Measurements from ENCODE around the gene WNT10A.
"Not testable (repeated sequence)": the region's sequence is repeated elsewhere in the genome, so short reads cannot be mapped to it uniquely, and the experiment has no call there.

The WNT10A gene

GRCh38 chr2:218893349-218894150, 12.9 kb downstream of the WNT10A start:
- DNase-seq (ENCODE audit: low read depth): no peak

GRCh38 chr2:218894151-218894879, 13.7 kb downstream of the WNT10A start:
- DNase-seq (ENCODE audit: low read depth): no peak

GRCh38 chr2:218894880-218895157, 14.2 kb downstream of the WNT10A start:
- no peak for DNase-seq (ENCODE audit: low read depth)

- DNase-seq (ENCODE audit: low read depth): no peak
These were observed 14.7 kb downstream of the WNT10A start for GRCh38 chr2:218895326-218895725.

- DNase-seq (ENCODE audit: low read depth): no peak
These were observed 15.3 kb downstream of the WNT10A start for GRCh38 chr2:218895759-218896500.

GRCh38 chr2:218896501-218897393, 16.1 kb downstream of the WNT10A start:
- peak; percentile 75 for DNase-seq (ENCODE audit: low read depth)

- no peak for DNase-seq (ENCODE audit: low read depth)
These were observed 16.9 kb downstream of the WNT10A start for GRCh38 chr2:218897394-218898108.

GRCh38 chr2:218898109-218898878, 17.6 kb downstream of the WNT10A start:
- DNase-seq (ENCODE audit: low read depth): peak; percentile 79

GRCh38 chr2:218899147-218899546, 18.5 kb downstream of the WNT10A start:
- DNase-seq (ENCODE audit: low read depth): no peak

- DNase-seq (ENCODE audit: low read depth): no peak
These were observed 21.8 kb downstream of the WNT10A start for GRCh38 chr2:218902427-218902826.

GRCh38 chr2:218904176-218904575, 23.5 kb downstream of the WNT10A start:
- DNase-seq (ENCODE audit: low read depth): no peak

- DNase-seq (ENCODE audit: low read depth): peak; percentile 74
These were observed 28.3 kb downstream of the WNT10A start for GRCh38 chr2:218908721-218909619.

- no peak for DNase-seq (ENCODE audit: low read depth)
These were observed 30.1 kb downstream of the WNT10A start for GRCh38 chr2:218910741-218911140.

- no peak for DNase-seq (ENCODE audit: low read depth)
These were observed 39.9 kb downstream of the WNT10A start for GRCh38 chr2:218920504-218920903.

GRCh38 chr2:218924757-218925156, 44.1 kb downstream of the WNT10A start:
- no peak for DNase-seq (ENCODE audit: low read depth)

- no peak for DNase-seq (ENCODE audit: low read depth)
These were observed 44.8 kb downstream of the WNT10A start for GRCh38 chr2:218925434-218925833.

- DNase-seq (ENCODE audit: low read depth): no peak
These were observed 46.8 kb downstream of the WNT10A start for GRCh38 chr2:218927422-218927821.

GRCh38 chr2:218927876-218928275, 47.2 kb downstream of the WNT10A start:
- DNase-seq (ENCODE audit: low read depth): no peak

GRCh38 chr2:218930488-218930887, 49.8 kb downstream of the WNT10A start:
- not testable (repeated sequence) for DNase-seq (ENCODE audit: low read depth)

All from stimulated activated CD8-positive, alpha-beta memory T cell treated with anti-CD3 and anti-CD28 coated beads, Interleukin-15, amount 100 ng/mL, for 1 hour (primary cell).